ENCODE data around the gene RAB3IP.

Gene RAB3IP

GRCh38 chr12:69738351-69739286, at the start of gene RAB3IP:
RAB3IP (plus strand) TSS chr12:69738860; CDS start chr12:69755409, 16,549 bp downstream.
- Histone ChIP-seq H3K4me3 (ENCODE audit: low read depth, low read length) (peak within 1 kb of the TSS; percentile 77), H3K36me3 (replicated peaks) (no peaks in the 10 kb centered on the region), H3K27ac (no peak within 1 kb of the TSS), H3K27me3 (replicated peaks) (no peaks in the 10 kb centered on the region)
- TF ChIP-seq CTCF (IDR thresholded peaks at IDR 0.05; ENCODE audit: low read depth, low read length, missing control alignments), result peak; percentile 54
- in situ Hi-C loops (cut with HindIII; ENCODE audit: low pct_ligation_motif_present, low sequenced_read_pairs), result no loop called here
- DNase-seq, result peak; percentile 66

GRCh38 chr12:69689638-69690037, 49.0 kb upstream of the RAB3IP start:
- no peaks in the 10 kb centered on the region for H3K27me3 ChIP-seq (replicated peaks)
- no peak for DNase-seq
- TF ChIP-seq CTCF (IDR thresholded peaks at IDR 0.05; ENCODE audit: low read depth, low read length, missing control alignments), result no peak
- H3K4me3 ChIP-seq (ENCODE audit: low read depth, low read length), result no peak overlapping the region
- in situ Hi-C loops (cut with HindIII; ENCODE audit: low pct_ligation_motif_present, low sequenced_read_pairs), result no loop called here
- peak overlapping the region; percentile 95 for H3K27ac ChIP-seq
- H3K36me3 ChIP-seq (replicated peaks), result no peaks in the 10 kb centered on the region

DNA sequence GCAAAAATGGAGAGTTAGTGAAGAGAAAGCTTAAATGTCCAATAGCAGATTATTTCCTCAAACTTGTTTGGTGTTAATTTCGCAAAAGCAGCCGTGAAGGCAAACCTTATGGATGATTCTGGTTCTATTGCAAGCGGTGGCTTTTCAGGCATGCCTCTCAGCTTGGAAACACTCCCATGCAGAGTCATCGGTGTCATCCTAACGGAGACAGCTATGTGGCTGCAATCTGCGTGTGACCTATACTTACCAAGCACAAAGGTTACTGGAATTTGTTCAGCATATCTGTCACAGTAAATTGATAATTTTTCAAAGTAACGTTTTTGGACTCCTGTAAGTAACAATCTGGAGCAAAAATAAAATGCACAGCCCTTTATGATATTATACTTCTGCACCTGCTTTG, 44.5 kb upstream of the RAB3IP start:
- DNase-seq, result no peak
- no peaks in the 10 kb centered on the region for H3K27me3 ChIP-seq (replicated peaks)
- no peak overlapping the region for H3K27ac ChIP-seq
- H3K4me3 ChIP-seq (ENCODE audit: low read depth, low read length), result no peak overlapping the region
- in situ Hi-C loops (cut with HindIII; ENCODE audit: low pct_ligation_motif_present, low sequenced_read_pairs), result no loop called here
- no peaks in the 10 kb centered on the region for H3K36me3 ChIP-seq (replicated peaks)
- TF ChIP-seq CTCF (IDR thresholded peaks at IDR 0.05; ENCODE audit: low read depth, low read length, missing control alignments), result no peak

GRCh38 chr12:69698054-69698453, 40.6 kb upstream of the RAB3IP start:
- H3K27me3 ChIP-seq (replicated peaks), result no peaks in the 10 kb centered on the region
- no peak overlapping the region for H3K4me3 ChIP-seq (ENCODE audit: low read depth, low read length)
- in situ Hi-C loops (cut with HindIII; ENCODE audit: low pct_ligation_motif_present, low sequenced_read_pairs), result no loop called here
- DNase-seq, result no peak
- TF ChIP-seq CTCF (IDR thresholded peaks at IDR 0.05; ENCODE audit: low read depth, low read length, missing control alignments), result no peak
- H3K36me3 ChIP-seq (replicated peaks), result no peaks in the 10 kb centered on the region
- H3K27ac ChIP-seq, result no peak overlapping the region

GRCh38 chr12:69698769-69699540, 39.7 kb upstream of the RAB3IP start, which contains the start of gene BEST3:
BEST3 (minus strand) TSS chr12:69699303; CDS start chr12:69697798, 1,505 bp downstream.
- in situ Hi-C loops (cut with HindIII; ENCODE audit: low pct_ligation_motif_present, low sequenced_read_pairs), result no loop called here
- Histone ChIP-seq H3K27ac (no peak within 1 kb of the TSS), H3K36me3 (replicated peaks) (no peaks in the 10 kb centered on the region), H3K27me3 (replicated peaks) (no peaks in the 10 kb centered on the region), H3K4me3 (ENCODE audit: low read depth, low read length) (no peak within 1 kb of the TSS)
- no peak for DNase-seq
- no peak for TF ChIP-seq CTCF (IDR thresholded peaks at IDR 0.05; ENCODE audit: low read depth, low read length, missing control alignments)
